Colonic mucosa (tissue), 4 donors: ENCODE results near the gene HOXA9. TPM values are rescaled to one million over a fixed set of nuclear protein-coding genes. Genes with fewer than 3 reads are reported as not detected.
A peak's percentile ranks its signal among the peaks of the same experiment; 100 is the strongest.

Experiments
- DNase-seq: peaks from one replicate; pipeline ENCODE4 v3.0.0-alpha.2; 2020
- H3K27ac ChIP-seq: fragments of 200-600 bp; one replicate; pipeline ENCODE4 v1.8.0; 2021
- H3K27me3 ChIP-seq: fragments of 200-600 bp; one replicate; pipeline ENCODE4 v1.8.0; 2021
- H3K36me3 ChIP-seq: fragments of 200-600 bp; one replicate; pipeline ENCODE4 v1.8.0; 2021
- H3K4me1 ChIP-seq: fragments of 200-600 bp; one replicate; pipeline ENCODE4 v1.8.0; 2021; ENCODE audit warnings: mild to moderate bottlenecking
- H3K4me3 ChIP-seq: fragments of 200-600 bp; one replicate; pipeline ENCODE4 v1.8.0; 2021
- H3K9ac ChIP-seq, 2 donors: one replicate each; pipeline ENCODE4 v1.7.0; 2013; ENCODE audit warnings: control low read depth in 2 of 2, low read depth in 2 of 2, low read length in 2 of 2
- H3K9me3 ChIP-seq: fragments of 200-600 bp; one replicate; pipeline ENCODE4 v1.8.0; 2021
- intact Hi-C: fragments of 100-400 bp; cut with DNase I; formaldehyde crosslinking; loops from one replicate; pipeline ENCODE4 v1.14.1; 2022
- total RNA-seq, 2 donors: library from RNA; stranded (reverse); fragmentation: NEBNext Ultra II Directional in 1 of 2; extraction: Animal tissue kit (Norgen Biotek cat#: 25700) in 1 of 2; gene quantifications; one replicate each; pipeline ENCODE4 v1.2.1, GENCODE V29; 2021
- TF ChIP-seq, protein P1 (sequence below): fragments of 200-600 bp; IDR thresholded peaks from one replicate; pipeline ENCODE4 v1.8.0; 2022; ENCODE audit warnings: antibody characterized with exemption, mild to moderate bottlenecking
- donor health status: healthy.
- donor health status: DM: no; HTN: no; CAD: no.
- donor health status: DM: no; HTN: no; CAD: no.

HOXA9 gene
- total RNA-seq, 2 donors from 2014 or later = 19.5 to 22.1 TPM

GRCh38 chr7:27130540-27131389, 34.6 kb downstream of the HOXA9 start, which contains the start of gene HOXA4:
Gene HOXA4, minus strand, starts transcription at chr7:27130757. Its CDS starts 24 bp downstream, at chr7:27130733.
- H3K27me3 ChIP-seq = no peaks in the 10 kb centered on the region
- H3K27ac ChIP-seq = peak within 1 kb of the TSS; percentile 81
- peak within 1 kb of the TSS; percentile 84 to 93 for H3K9ac ChIP-seq
- no peaks in the 10 kb centered on the region for H3K9me3 ChIP-seq
- H3K36me3 ChIP-seq = no peaks in the 10 kb centered on the region
- peak within 1 kb of the TSS; percentile 60 for H3K4me3 ChIP-seq
- TF ChIP-seq, protein P1, sequence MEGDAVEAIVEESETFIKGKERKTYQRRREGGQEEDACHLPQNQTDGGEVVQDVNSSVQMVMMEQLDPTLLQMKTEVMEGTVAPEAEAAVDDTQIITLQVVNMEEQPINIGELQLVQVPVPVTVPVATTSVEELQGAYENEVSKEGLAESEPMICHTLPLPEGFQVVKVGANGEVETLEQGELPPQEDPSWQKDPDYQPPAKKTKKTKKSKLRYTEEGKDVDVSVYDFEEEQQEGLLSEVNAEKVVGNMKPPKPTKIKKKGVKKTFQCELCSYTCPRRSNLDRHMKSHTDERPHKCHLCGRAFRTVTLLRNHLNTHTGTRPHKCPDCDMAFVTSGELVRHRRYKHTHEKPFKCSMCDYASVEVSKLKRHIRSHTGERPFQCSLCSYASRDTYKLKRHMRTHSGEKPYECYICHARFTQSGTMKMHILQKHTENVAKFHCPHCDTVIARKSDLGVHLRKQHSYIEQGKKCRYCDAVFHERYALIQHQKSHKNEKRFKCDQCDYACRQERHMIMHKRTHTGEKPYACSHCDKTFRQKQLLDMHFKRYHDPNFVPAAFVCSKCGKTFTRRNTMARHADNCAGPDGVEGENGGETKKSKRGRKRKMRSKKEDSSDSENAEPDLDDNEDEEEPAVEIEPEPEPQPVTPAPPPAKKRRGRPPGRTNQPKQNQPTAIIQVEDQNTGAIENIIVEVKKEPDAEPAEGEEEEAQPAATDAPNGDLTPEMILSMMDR = no peak
- peak; percentile 96 for DNase-seq
- intact Hi-C loops = no loop called here
- peaks cover 5% of the 10 kb centered on the region for H3K4me1 ChIP-seq

DNA sequence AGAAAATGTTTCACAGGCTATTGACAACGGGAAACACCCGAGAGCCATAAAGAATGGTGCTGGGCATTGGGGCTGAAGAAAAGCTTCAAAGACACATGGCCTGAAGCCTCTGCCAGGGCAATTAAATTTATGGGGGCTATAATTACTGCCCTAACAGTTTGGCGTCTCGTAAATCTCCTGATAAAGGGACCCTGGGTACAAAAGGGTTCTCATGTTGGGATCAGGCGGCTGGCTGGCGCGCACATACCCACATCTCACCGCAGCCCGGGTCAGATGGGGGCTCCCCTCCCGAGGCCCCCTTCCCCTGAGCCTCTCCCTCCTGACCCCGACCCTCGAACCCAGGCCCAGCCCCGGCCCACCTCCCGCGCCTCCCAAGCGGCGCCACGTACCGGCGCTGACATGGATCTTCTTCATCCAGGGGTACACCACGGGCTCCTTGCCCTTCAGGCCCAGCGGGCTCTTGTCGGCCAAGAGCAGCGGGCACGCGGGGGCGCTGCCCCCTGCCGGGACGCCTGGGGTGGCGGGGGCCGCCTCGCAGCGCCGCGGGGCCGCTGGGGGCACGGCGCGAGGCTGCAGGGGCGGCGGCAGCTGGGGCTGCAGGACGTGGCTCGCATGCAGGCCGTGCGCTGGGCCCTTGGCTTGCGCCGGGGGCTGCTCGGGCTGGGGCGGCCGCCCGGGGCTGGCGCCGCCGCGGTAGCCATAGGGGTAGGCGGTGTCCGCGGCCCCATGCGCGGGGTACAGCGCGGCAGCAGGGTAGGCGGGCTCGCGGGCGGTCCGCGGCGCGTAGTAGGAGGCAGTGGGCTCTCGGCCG, 35.4 kb downstream of the HOXA9 start:
- intact Hi-C loops = no loop called here
- H3K4me1 ChIP-seq = peaks cover 4% of the 10 kb centered on the region
- TF ChIP-seq, protein P1 = no peak

DNA sequence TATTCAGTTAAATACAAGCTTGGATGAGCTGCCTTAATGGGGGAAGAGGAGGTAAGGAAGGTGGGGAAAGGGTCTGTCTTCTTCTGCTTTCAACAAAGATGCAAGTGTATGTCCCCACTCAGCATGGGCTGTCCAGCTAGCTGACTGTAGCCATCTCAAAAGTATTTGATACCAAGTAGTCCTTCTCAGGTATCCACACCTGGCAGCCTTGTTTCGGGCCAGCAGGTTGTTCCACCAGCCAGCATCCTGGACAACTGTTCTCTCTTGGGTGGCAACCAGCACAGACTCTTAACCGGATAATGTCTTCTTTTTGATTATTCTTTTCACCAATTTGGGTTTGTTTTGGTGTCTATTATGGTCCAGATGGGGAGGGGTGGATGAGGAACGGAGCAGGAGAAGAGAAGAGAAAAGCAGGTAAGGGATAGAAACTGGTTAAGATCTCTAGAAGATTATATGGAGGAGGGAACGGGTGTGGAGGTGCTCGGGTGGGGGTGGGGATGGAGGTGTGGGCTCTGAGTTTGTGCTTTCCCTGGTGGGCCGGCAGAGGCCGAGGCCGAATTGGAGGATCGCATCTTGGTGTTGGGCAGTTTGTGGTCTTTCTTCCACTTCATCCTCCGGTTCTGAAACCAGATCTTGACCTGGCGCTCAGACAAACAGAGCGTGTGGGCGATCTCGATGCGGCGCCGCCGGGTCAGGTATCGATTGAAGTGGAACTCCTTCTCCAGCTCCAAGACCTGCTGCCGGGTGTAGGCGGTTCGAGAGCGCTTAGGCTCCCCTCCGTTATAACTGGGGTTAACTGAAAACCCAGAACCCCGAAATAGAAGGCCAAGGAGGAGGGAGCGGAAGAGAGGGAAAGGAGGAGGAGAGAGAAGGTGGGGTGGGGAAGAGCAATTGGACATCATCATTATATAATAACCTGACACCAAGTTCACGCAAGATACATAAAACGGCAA, 36.3 kb downstream of the HOXA9 start:
- no peaks in the 10 kb centered on the region for H3K36me3 ChIP-seq
- peak overlapping the region; percentile 81 for H3K27ac ChIP-seq
- H3K4me3 ChIP-seq = peak overlapping the region; percentile 60
- TF ChIP-seq, protein P1 = no peak
- peak; percentile 47 for DNase-seq
- intact Hi-C loops = no loop called here
- H3K27me3 ChIP-seq = no peaks in the 10 kb centered on the region
- H3K4me1 ChIP-seq = no peaks in the 10 kb centered on the region
- peak overlapping the region; percentile 68 to 76 for H3K9ac ChIP-seq
- no peaks in the 10 kb centered on the region for H3K9me3 ChIP-seq

More for the DNA sequence above, 35.4 kb downstream of the HOXA9 start:
- Histone ChIP-seq H3K9ac (peak overlapping the region; percentile 76 to 93), H3K36me3 (no peaks in the 10 kb centered on the region), H3K9me3 (no peaks in the 10 kb centered on the region), H3K4me3 (peak overlapping the region; percentile 60), H3K27me3 (no peaks in the 10 kb centered on the region), H3K27ac (peak overlapping the region; percentile 81)
- DNase-seq = peak; percentile 75

- Histone ChIP-seq H3K9me3 (no peaks in the 10 kb centered on the region), H3K4me1 (no peaks in the 10 kb centered on the region), H3K27ac (no peak overlapping the region), H3K27me3 (no peaks in the 10 kb centered on the region), H3K9ac (peak overlapping the region in 1 of 2 donors; percentile 36), H3K36me3 (no peaks in the 10 kb centered on the region), H3K4me3 (no peak overlapping the region)
- intact Hi-C loops = no loop called here
- TF ChIP-seq, protein P1 = no peak
- DNase-seq = peak; percentile 26
Observed at GRCh38 chr7:27128034-27128433, 37.3 kb downstream of the HOXA9 start.
